Measurements from ENCODE around the gene FXYD1.
"Not testable (repeated sequence)": the region's sequence is repeated elsewhere in the genome, so short reads cannot be mapped to it uniquely, and the experiment has no call there.

FXYD1 gene

DNA sequence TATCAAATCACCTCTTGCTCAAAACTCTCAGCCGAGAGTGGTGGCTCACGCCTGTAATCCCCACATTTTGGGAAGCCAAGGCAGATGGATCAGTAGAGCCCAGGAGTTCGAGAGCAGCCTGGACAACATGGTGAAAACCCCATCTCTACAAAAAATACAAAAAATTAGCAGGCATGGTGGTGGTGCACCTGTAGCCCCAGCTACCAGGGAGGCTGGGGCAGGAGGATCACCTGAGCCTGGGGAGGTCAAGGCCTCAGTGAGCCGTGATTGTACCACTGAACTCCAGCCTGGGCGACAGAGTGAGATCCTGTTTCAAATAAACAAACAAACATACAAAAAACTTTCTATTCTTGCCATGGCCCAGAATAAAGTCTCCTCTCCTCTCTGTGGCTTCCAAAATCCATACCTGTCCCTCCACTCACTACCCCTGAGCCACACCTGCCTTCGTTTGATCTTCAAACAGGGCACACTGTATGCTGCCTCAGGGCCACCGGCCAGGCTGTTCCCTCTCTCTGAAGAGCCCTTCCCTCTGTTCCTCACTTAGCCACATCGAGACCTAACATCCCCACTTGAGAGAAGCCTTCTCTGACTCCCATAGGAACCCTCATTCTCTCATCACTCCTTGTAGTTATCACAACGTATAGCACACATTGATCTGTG, 10.1 kb upstream of the FXYD1 start:
- no peak overlapping the region for H3K4me3 ChIP-seq (ENCODE audit: low read depth, low read length)
- H3K27ac ChIP-seq: no peak overlapping the region
- no peaks in the 10 kb centered on the region for H3K36me3 ChIP-seq (replicated peaks)
- no peak for DNase-seq
- TF ChIP-seq, protein P1, sequence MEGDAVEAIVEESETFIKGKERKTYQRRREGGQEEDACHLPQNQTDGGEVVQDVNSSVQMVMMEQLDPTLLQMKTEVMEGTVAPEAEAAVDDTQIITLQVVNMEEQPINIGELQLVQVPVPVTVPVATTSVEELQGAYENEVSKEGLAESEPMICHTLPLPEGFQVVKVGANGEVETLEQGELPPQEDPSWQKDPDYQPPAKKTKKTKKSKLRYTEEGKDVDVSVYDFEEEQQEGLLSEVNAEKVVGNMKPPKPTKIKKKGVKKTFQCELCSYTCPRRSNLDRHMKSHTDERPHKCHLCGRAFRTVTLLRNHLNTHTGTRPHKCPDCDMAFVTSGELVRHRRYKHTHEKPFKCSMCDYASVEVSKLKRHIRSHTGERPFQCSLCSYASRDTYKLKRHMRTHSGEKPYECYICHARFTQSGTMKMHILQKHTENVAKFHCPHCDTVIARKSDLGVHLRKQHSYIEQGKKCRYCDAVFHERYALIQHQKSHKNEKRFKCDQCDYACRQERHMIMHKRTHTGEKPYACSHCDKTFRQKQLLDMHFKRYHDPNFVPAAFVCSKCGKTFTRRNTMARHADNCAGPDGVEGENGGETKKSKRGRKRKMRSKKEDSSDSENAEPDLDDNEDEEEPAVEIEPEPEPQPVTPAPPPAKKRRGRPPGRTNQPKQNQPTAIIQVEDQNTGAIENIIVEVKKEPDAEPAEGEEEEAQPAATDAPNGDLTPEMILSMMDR (IDR thresholded peaks at IDR 0.05; ENCODE audit: low read depth, low read length, missing control alignments): no peak
- in situ Hi-C loops (cut with HindIII; ENCODE audit: low pct_ligation_motif_present, low sequenced_read_pairs): no loop called here
- no peaks in the 10 kb centered on the region for H3K27me3 ChIP-seq (replicated peaks)

DNA sequence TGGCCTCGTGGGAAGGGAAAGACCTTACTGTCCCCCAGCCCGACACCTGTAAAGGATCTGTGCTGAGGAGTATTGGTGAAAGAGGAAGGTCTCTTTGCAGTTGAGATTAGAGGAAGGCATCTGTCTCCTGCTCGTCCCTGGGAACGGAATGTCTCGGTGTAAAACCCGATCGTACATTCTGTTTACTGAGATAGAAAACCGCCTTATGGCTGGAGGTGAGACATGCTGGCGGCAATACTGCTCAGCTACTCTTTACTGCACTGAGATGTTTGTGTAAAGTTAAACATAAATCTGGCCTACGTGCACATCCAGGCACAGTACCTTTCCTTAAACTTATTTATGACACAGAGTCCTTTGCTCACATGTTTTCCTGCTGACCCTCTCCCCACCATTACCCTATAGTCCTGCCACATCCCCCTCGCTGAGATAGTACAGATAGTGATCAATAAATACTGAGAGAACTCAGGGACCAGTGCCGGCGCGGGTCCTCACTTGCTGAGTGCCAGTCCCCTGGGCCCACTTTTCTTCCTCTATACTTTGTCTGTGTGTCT, 8.8 kb upstream of the FXYD1 start:
- H3K36me3 ChIP-seq (replicated peaks); H3K4me3 ChIP-seq (ENCODE audit: low read depth, low read length); DNase-seq; H3K27ac ChIP-seq; in situ Hi-C loops (cut with HindIII; ENCODE audit: low pct_ligation_motif_present, low sequenced_read_pairs); H3K27me3 ChIP-seq (replicated peaks): not testable (repeated sequence)

DNA sequence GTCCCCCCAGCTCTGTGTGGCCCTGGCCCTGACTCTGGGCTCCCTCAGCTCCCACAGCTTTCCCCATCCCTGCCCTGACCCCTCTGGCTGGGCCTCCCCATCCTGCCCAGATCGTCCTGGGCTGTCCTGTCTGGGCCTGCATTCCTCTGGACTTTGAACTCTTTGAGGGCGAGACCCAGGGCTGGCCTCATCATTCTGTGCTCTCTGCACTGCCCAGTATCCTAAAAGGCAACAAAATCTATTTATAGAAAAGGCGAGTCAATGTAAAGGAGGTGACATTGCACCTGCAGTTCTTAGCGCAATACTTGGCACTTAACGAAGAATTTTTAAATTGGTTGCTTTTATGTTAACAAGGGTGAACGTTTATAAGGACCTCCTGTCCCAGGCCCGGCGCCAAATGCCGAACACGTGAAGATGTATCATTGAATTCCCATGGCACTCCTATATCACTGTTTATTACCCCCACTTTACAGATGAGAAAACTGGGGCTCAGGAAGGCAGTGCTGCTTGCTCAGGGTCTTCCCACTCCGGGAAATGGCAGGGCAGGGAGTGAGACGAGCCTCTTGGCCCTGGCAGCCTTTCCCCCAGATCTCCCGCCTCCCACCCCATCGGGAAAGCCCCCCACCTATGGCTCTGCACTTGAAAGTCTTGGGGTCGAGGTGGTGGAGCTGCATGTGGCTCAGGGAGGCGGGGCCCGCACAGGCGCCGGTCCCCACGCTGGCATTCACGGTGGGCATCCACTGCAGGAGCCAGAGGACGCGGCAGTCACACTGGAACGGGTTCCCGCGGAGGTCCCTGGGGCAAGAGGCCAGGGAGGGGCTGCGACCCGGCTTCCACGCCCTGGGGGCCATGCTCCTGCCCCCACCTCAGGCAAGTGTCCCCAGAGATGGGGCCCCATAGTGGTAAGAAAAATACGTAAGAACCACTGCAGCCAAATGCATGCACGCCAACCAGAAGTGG, 7.6 kb upstream of the FXYD1 start:
- H3K27me3 ChIP-seq (replicated peaks): peaks cover 4% of the 10 kb centered on the region
- H3K27ac ChIP-seq: no peak overlapping the region
- DNase-seq: no peak
- H3K4me3 ChIP-seq (ENCODE audit: low read depth, low read length): no peak overlapping the region
- no peaks in the 10 kb centered on the region for H3K36me3 ChIP-seq (replicated peaks)
- TF ChIP-seq, protein P1 (IDR thresholded peaks at IDR 0.05; ENCODE audit: low read depth, low read length, missing control alignments): no peak
- in situ Hi-C loops (cut with HindIII; ENCODE audit: low pct_ligation_motif_present, low sequenced_read_pairs): no loop called here

DNA sequence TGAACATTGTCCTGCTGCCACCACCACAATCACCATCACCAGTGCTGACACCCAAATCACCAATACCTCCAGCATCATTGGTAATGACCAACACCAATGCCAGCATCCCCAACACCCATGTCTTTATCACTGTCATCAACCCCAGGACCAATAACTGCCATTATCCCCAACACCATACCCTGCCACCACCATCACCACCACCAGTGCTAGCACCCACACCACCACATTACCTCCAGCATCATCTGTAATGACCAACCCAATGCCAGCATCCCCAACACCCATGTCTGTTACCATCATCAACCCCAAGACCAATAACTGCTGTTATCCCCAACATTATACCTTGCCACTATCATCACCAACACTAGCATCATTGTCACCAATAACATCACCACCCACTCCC, 6.4 kb upstream of the FXYD1 start:
- TF ChIP-seq, protein P1 (IDR thresholded peaks at IDR 0.05; ENCODE audit: low read depth, low read length, missing control alignments): no peak
- Histone ChIP-seq H3K27me3 (replicated peaks) (peaks cover 7% of the 10 kb centered on the region), H3K4me3 (ENCODE audit: low read depth, low read length) (no peak overlapping the region), H3K27ac (no peak overlapping the region), H3K36me3 (replicated peaks) (no peaks in the 10 kb centered on the region)
- DNase-seq: no peak
- in situ Hi-C loops (cut with HindIII; ENCODE audit: low pct_ligation_motif_present, low sequenced_read_pairs): no loop called here

DNA sequence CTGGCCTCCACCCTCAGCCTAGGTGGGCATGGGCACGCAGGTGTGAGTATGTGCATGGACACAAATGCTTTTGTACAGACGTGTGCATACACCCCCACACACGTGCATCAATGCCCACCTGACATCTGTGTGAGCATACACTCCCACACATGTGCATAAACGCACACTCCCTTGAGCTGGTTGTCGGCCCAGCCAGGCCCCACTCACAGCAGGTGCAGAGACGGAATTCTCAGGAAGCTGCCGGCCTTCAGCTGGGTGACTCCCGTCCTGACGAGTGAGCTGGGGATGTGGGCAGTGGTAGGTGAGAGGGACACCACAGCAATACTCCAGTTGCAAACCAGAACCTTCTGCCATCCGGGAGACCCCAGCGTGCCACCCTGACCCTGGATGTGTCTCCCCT, 4.8 kb upstream of the FXYD1 start:
- Histone ChIP-seq H3K4me3 (ENCODE audit: low read depth, low read length) (no peak overlapping the region), H3K27ac (no peak overlapping the region), H3K27me3 (replicated peaks) (peaks cover 7% of the 10 kb centered on the region), H3K36me3 (replicated peaks) (no peaks in the 10 kb centered on the region)
- no peak for DNase-seq
- in situ Hi-C loops (cut with HindIII; ENCODE audit: low pct_ligation_motif_present, low sequenced_read_pairs): no loop called here
- TF ChIP-seq, protein P1 (IDR thresholded peaks at IDR 0.05; ENCODE audit: low read depth, low read length, missing control alignments): no peak

DNA sequence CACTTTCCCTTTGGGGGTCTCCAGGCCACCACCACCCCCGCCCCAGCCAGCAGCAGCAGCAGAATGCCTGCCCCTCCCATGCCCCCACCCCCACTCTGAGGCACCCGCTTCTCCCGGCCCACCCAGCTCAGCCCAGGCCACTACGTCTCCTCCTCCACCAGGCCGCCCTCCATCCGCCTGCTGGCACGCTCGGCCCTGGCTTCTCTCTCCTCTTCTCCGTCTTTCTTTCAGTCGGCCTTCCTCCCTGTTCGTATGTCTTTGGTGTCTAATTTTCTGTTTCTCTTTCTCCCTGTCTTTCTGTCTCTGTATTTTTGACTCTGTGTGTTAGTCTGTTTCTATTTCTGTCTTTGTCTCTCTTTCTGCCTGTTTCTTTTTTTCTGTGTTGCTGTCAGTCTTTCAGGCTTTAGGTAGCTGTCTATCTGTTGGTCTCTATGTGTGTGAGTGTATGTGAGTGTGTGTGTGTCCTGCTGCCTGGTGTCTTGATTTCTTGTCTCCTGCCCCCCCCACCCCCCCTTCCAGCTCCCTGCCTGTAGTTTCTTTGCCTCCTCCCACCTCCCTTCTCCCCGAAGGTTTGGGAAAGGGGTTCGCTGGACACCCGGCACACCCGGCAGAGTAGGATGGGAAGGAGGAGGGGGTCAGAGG, 3.9 kb upstream of the FXYD1 start, which contains the start of gene LGI4:
Gene LGI4, minus strand, starts transcription at position 459 of the 642 bp plus-strand sequence. Its CDS starts 379 bp downstream, at position 80.
- TF ChIP-seq, protein P1 (IDR thresholded peaks at IDR 0.05; ENCODE audit: low read depth, low read length, missing control alignments): no peak
- Histone ChIP-seq H3K36me3 (replicated peaks) (no peaks in the 10 kb centered on the region), H3K27ac (no peak within 1 kb of the TSS), H3K27me3 (replicated peaks) (peaks cover 7% of the 10 kb centered on the region), H3K4me3 (ENCODE audit: low read depth, low read length) (no peak within 1 kb of the TSS)
- no peak for DNase-seq
- in situ Hi-C loops (cut with HindIII; ENCODE audit: low pct_ligation_motif_present, low sequenced_read_pairs): no loop called here
